Measurements from ENCODE around the gene BCL6. TPM values are rescaled to one million over a fixed set of nuclear protein-coding genes. Genes with fewer than 3 reads are reported as not detected.

BCL6 gene
- total and polyA plus RNA-seq, 4 donors = 7.8 to 71.8 (median 13.3) TPM

DNA sequence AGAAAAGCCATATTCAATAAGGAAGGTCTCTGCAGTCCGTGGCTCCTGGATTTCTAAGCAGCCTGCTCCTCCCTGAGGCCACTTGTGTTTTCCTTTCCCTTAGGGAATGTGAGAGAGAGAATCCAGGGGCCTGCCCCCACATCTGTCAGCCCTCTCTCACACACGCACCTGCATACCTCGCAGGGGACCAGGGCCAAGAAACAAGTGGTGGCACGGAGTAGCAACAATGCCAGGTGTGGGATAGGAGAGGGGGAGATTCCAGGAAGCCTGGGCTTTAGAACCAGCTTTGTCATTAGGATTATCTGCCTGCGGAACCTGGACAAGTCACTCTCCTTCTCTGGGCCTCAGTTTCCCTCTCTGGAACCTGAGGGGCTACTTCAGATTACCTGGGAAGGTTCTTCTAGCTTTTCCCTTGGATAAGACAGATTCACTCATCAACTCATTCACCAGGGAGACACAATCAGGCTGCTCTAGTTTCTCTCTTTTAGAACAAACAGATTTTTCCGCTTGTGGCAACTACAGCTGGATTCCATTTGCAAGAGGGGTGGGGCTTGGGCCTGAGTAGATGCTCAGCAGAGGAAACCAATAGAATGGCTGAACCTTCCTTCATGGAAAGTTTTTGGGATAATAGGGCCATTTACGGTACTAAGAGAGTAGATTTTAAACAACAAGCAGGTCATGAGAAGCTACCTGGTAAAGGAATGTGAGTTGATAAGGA is 19.5 kb downstream of the BCL6 start:
- TF ChIP-seq, protein P1, sequence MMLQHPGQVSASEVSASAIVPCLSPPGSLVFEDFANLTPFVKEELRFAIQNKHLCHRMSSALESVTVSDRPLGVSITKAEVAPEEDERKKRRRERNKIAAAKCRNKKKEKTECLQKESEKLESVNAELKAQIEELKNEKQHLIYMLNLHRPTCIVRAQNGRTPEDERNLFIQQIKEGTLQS (IDR thresholded peaks at IDR 0.05) = no peak
- TF ChIP-seq TAF1 (conservative IDR thresholded peaks at IDR 0.05) (no peak), FOXA1 (IDR thresholded peaks at IDR 0.05) (no peak)
- TF ChIP-seq, protein P2, sequence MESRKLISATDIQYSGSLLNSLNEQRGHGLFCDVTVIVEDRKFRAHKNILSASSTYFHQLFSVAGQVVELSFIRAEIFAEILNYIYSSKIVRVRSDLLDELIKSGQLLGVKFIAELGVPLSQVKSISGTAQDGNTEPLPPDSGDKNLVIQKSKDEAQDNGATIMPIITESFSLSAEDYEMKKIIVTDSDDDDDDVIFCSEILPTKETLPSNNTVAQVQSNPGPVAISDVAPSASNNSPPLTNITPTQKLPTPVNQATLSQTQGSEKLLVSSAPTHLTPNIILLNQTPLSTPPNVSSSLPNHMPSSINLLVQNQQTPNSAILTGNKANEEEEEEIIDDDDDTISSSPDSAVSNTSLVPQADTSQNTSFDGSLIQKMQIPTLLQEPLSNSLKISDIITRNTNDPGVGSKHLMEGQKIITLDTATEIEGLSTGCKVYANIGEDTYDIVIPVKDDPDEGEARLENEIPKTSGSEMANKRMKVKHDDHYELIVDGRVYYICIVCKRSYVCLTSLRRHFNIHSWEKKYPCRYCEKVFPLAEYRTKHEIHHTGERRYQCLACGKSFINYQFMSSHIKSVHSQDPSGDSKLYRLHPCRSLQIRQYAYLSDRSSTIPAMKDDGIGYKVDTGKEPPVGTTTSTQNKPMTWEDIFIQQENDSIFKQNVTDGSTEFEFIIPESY (IDR thresholded peaks at IDR 0.05) = no peak
- TF ChIP-seq, protein P3, sequence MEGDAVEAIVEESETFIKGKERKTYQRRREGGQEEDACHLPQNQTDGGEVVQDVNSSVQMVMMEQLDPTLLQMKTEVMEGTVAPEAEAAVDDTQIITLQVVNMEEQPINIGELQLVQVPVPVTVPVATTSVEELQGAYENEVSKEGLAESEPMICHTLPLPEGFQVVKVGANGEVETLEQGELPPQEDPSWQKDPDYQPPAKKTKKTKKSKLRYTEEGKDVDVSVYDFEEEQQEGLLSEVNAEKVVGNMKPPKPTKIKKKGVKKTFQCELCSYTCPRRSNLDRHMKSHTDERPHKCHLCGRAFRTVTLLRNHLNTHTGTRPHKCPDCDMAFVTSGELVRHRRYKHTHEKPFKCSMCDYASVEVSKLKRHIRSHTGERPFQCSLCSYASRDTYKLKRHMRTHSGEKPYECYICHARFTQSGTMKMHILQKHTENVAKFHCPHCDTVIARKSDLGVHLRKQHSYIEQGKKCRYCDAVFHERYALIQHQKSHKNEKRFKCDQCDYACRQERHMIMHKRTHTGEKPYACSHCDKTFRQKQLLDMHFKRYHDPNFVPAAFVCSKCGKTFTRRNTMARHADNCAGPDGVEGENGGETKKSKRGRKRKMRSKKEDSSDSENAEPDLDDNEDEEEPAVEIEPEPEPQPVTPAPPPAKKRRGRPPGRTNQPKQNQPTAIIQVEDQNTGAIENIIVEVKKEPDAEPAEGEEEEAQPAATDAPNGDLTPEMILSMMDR (IDR thresholded peaks at IDR 0.05; ENCODE audit: low read depth, low read length, missing input control) = no peak
- TF ChIP-seq, protein P4, sequence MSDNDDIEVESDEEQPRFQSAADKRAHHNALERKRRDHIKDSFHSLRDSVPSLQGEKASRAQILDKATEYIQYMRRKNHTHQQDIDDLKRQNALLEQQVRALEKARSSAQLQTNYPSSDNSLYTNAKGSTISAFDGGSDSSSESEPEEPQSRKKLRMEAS (IDR thresholded peaks at IDR 0.05) = no peak
- Histone ChIP-seq H3K27me3 (ENCODE audit: control insufficient read depth in 4 of 4, insufficient read depth in 4 of 4, low read length in 3 of 4) (no peaks in the 10 kb centered on the region), H3K4me3 (ENCODE audit: low read depth in 1 of 3, low read length in 3 of 3) (no peak overlapping the region), H3K4me1 (ENCODE audit: control insufficient read depth in 4 of 4, insufficient read depth in 4 of 4, low read length in 3 of 4) (peaks cover 0 to 27% (median 15%) of the 10 kb centered on the region in 4 donors), H3K9ac (ENCODE audit: low read depth in 1 of 2, low read length in 2 of 2) (no peak overlapping the region), H3K36me3 (ENCODE audit: control insufficient read depth in 4 of 4, insufficient read depth in 3 of 4, low read depth in 1 of 4, low read length in 3 of 4) (peaks cover 18 to 96% (median 88%) of the 10 kb centered on the region in 4 donors), H3K27ac (ENCODE audit: low read depth in 1 of 2, low read length in 2 of 2) (no peak overlapping the region), H3K9me3 (ENCODE audit: control insufficient read depth in 4 of 4, low read length in 3 of 4) (no peaks in the 10 kb centered on the region)
- WGBS = 96% methylated on average over 7 of the region's 7 CpGs
- DNase-seq (ENCODE audit: low spot score) = no peak

DNA sequence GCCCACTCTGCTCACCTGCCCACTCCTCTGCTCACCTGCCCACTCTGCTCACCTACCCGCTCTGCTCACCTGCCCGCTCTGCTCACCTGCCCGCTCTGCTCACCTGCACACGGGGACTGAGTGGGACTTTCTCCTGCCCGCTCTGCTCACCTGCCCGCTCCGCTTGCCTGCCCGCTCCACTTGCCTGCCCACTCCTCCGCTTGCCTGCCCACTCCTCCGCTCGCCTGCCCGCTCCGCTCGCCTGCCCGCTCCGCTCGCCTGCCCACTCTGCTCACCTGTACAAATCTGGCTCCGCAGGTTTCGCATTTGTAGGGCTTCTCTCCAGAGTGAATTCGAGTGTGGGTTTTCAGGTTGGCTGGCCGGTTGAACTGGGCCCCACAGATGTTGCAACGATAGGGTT is 20.0 kb downstream of the BCL6 start:
- Histone ChIP-seq H3K36me3 (ENCODE audit: control insufficient read depth in 4 of 4, insufficient read depth in 3 of 4, low read depth in 1 of 4, low read length in 3 of 4) (peaks cover 18 to 90% (median 82%) of the 10 kb centered on the region in 4 donors), H3K9me3 (ENCODE audit: control insufficient read depth in 4 of 4, low read length in 3 of 4) (no peaks in the 10 kb centered on the region), H3K4me1 (ENCODE audit: control insufficient read depth in 4 of 4, insufficient read depth in 4 of 4, low read length in 3 of 4) (peaks cover 0 to 29% (median 19%) of the 10 kb centered on the region in 4 donors), H3K9ac (ENCODE audit: low read depth in 1 of 2, low read length in 2 of 2) (no peak overlapping the region), H3K4me3 (ENCODE audit: low read depth in 1 of 3, low read length in 3 of 3) (no peak overlapping the region), H3K27ac (ENCODE audit: low read depth in 1 of 2, low read length in 2 of 2) (no peak overlapping the region), H3K27me3 (ENCODE audit: control insufficient read depth in 4 of 4, insufficient read depth in 4 of 4, low read length in 3 of 4) (no peaks in the 10 kb centered on the region)
- no peak for DNase-seq (ENCODE audit: low spot score)
- WGBS = 96% methylated on average over 22 of the region's 22 CpGs
- TF ChIP-seq GABPA (IDR thresholded peaks at IDR 0.05 in 1 of 2, conservative IDR thresholded peaks at IDR 0.05 in 1 of 2) = no peak
- no peak for TF ChIP-seq NR2F2 (IDR thresholded peaks at IDR 0.05)
- TF ChIP-seq, protein P1 (IDR thresholded peaks at IDR 0.05) = no peak
- TF ChIP-seq, protein P5, sequence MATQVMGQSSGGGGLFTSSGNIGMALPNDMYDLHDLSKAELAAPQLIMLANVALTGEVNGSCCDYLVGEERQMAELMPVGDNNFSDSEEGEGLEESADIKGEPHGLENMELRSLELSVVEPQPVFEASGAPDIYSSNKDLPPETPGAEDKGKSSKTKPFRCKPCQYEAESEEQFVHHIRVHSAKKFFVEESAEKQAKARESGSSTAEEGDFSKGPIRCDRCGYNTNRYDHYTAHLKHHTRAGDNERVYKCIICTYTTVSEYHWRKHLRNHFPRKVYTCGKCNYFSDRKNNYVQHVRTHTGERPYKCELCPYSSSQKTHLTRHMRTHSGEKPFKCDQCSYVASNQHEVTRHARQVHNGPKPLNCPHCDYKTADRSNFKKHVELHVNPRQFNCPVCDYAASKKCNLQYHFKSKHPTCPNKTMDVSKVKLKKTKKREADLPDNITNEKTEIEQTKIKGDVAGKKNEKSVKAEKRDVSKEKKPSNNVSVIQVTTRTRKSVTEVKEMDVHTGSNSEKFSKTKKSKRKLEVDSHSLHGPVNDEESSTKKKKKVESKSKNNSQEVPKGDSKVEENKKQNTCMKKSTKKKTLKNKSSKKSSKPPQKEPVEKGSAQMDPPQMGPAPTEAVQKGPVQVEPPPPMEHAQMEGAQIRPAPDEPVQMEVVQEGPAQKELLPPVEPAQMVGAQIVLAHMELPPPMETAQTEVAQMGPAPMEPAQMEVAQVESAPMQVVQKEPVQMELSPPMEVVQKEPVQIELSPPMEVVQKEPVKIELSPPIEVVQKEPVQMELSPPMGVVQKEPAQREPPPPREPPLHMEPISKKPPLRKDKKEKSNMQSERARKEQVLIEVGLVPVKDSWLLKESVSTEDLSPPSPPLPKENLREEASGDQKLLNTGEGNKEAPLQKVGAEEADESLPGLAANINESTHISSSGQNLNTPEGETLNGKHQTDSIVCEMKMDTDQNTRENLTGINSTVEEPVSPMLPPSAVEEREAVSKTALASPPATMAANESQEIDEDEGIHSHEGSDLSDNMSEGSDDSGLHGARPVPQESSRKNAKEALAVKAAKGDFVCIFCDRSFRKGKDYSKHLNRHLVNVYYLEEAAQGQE (IDR thresholded peaks at IDR 0.05) = no peak
- no peak for TF ChIP-seq FOXA2 (IDR thresholded peaks at IDR 0.05)
- TF ChIP-seq HNF4G (IDR thresholded peaks at IDR 0.05) = no peak
- TF ChIP-seq, protein P2 (IDR thresholded peaks at IDR 0.05) = no peak
- TF ChIP-seq SP1 (IDR thresholded peaks at IDR 0.05) = no peak

All from liver (tissue), 9 donors.